RPMI8226 (cell line): ENCODE data around the gene INHA.

Experiments
- DNase-seq: peaks from one replicate; pipeline ENCODE4 v3.0.0-alpha.2; 2015

The INHA gene

GRCh38 chr2:219613461-219614070, 41.5 kb downstream of the INHA start:
- DNase-seq: no peak

GRCh38 chr2:219614076-219614860, 42.2 kb downstream of the INHA start:
- DNase-seq: no peak

- no peak for DNase-seq
Measured at GRCh38 chr2:219615036-219615435, 42.9 kb downstream of the INHA start.

- DNase-seq: no peak
Measured at GRCh38 chr2:219615894-219616293, 43.8 kb downstream of the INHA start.

- no peak for DNase-seq
Measured at GRCh38 chr2:219616550-219616949, 44.4 kb downstream of the INHA start.

GRCh38 chr2:219618733-219619122, 46.6 kb downstream of the INHA start:
- DNase-seq: no peak

- DNase-seq: no peak
Measured at GRCh38 chr2:219619235-219619634, 47.1 kb downstream of the INHA start.

- DNase-seq: no peak
Measured at GRCh38 chr2:219620546-219620945, 48.4 kb downstream of the INHA start.

GRCh38 chr2:219621935-219622334, 49.8 kb downstream of the INHA start:
- no peak for DNase-seq

- no peak for DNase-seq
Measured at GRCh38 chr2:219622472-219622871, 50.4 kb downstream of the INHA start.

GRCh38 chr2:219624565-219624964, 52.5 kb downstream of the INHA start:
- no peak for DNase-seq

GRCh38 chr2:219625179-219625578, 53.1 kb downstream of the INHA start:
- no peak for DNase-seq
